Liver (tissue), 9 donors: ENCODE measurements around the gene SLC2A4. TPM values are rescaled to one million over a fixed set of nuclear protein-coding genes. Genes with fewer than 3 reads are reported as not detected.

Experiments used
- DNase-seq: peaks from one replicate; pipeline ENCODE4 v3.0.0-alpha.2; 2017; ENCODE audit warnings: low spot score
- H3K27ac ChIP-seq, 2 donors: one replicate each; pipeline ENCODE4 v1.7.0; 2013; ENCODE audit warnings: inconsistent platforms in 2 of 2, low read length in 2 of 2, control low read depth in 1 of 2, low read depth in 1 of 2, mild to moderate bottlenecking in 1 of 2
- H3K27me3 ChIP-seq, 4 donors: one replicate each; pipeline versions ENCODE4 v1.6.1 to v1.7.0; 2013; ENCODE audit warnings: low read length in 3 of 4, inconsistent platforms in 1 of 4, mild to moderate bottlenecking in 1 of 4, moderate library complexity in 1 of 4; ENCODE audit not compliant: control insufficient read depth in 4 of 4, insufficient read depth in 4 of 4
- H3K36me3 ChIP-seq, 4 donors: one replicate each; pipeline versions ENCODE4 v1.6.1 to v1.7.0; 2013; ENCODE audit warnings: low read length in 3 of 4, mild to moderate bottlenecking in 3 of 4, low read depth in 1 of 4, moderate library complexity in 1 of 4; ENCODE audit not compliant: control insufficient read depth in 4 of 4, insufficient read depth in 3 of 4
- H3K4me1 ChIP-seq, 4 donors: one replicate each; pipeline versions ENCODE4 v1.6.1 to v1.7.0; 2013; ENCODE audit warnings: low read length in 3 of 4, mild to moderate bottlenecking in 3 of 4, moderate library complexity in 1 of 4; ENCODE audit not compliant: control insufficient read depth in 4 of 4, insufficient read depth in 4 of 4
- H3K4me3 ChIP-seq, 3 donors: one replicate each; pipeline versions ENCODE4 v1.6.1 to v1.7.0; 2013; ENCODE audit warnings: low read length in 3 of 3, control low read depth in 1 of 3, low read depth in 1 of 3, mild to moderate bottlenecking in 1 of 3
- H3K9ac ChIP-seq, 2 donors: one replicate each; pipeline ENCODE4 v1.7.0; 2013; ENCODE audit warnings: low read length in 2 of 2, mild to moderate bottlenecking in 2 of 2, moderate library complexity in 2 of 2, control low read depth in 1 of 2, low read depth in 1 of 2
- H3K9me3 ChIP-seq, 4 donors: one replicate each; pipeline versions ENCODE4 v1.6.1 to v1.7.0; 2013; ENCODE audit warnings: low read length in 3 of 4; ENCODE audit not compliant: control insufficient read depth in 4 of 4
- ATF3 ChIP-seq: IDR thresholded peaks from 2 replicates; pipeline ENCODE4 v1.6.1; 2016; ENCODE audit warnings: antibody characterized with exemption
- CTCF ChIP-seq: fragments of 150-350 bp; IDR thresholded peaks from 2 replicates; pipeline ENCODE4 v1.5.1; 2017; ENCODE audit warnings: improper control_type of control experiment, low read depth, low read length; ENCODE audit not compliant: missing input control
- EGR1 ChIP-seq, 2 donors: IDR thresholded peaks; 2 replicates each; pipeline ENCODE4 v1.6.1; 2016 to 2018; ENCODE audit warnings: antibody characterized with exemption in 2 of 2, low read depth in 2 of 2
- FOXA1 ChIP-seq: IDR thresholded peaks from 2 replicates; pipeline ENCODE4 v1.6.1; 2016; ENCODE audit warnings: antibody characterized with exemption
- FOXA2 ChIP-seq: IDR thresholded peaks from 2 replicates; pipeline ENCODE4 v1.6.1; 2016; ENCODE audit warnings: antibody characterized with exemption
- GABPA ChIP-seq, 2 donors: IDR thresholded peaks in 1 of 2; conservative IDR thresholded peaks in 1 of 2; 2 replicates each; pipeline ENCODE4 v1.6.1; 2016; ENCODE audit warnings: antibody characterized with exemption in 2 of 2, mild to moderate bottlenecking in 1 of 2, moderate library complexity in 1 of 2
- HNF4G ChIP-seq: IDR thresholded peaks from 2 replicates; pipeline ENCODE4 v1.6.1; 2016; ENCODE audit warnings: antibody characterized with exemption
- JUND ChIP-seq, 2 donors: IDR thresholded peaks; 2 replicates each; pipeline ENCODE4 v1.6.1; 2016; ENCODE audit warnings: antibody characterized with exemption in 2 of 2
- MAX ChIP-seq: IDR thresholded peaks from 2 replicates; pipeline ENCODE4 v1.6.1; 2016; ENCODE audit warnings: antibody characterized with exemption
- NR2F2 ChIP-seq: IDR thresholded peaks from 2 replicates; pipeline ENCODE4 v1.6.1; 2016; ENCODE audit warnings: antibody characterized with exemption
- RAD21 ChIP-seq, 2 donors: IDR thresholded peaks; 2 replicates each; pipeline ENCODE4 v1.6.1; 2016; ENCODE audit warnings: antibody characterized with exemption in 2 of 2, mild to moderate bottlenecking in 2 of 2
- REST ChIP-seq: IDR thresholded peaks from 2 replicates; pipeline ENCODE4 v1.6.1; 2016; ENCODE audit warnings: antibody characterized with exemption, mild to moderate bottlenecking
- RXRA ChIP-seq, 2 donors: IDR thresholded peaks; 2 replicates each; pipeline ENCODE4 v1.6.1; 2017 to 2018; ENCODE audit warnings: antibody characterized with exemption in 2 of 2, mild to moderate bottlenecking in 1 of 2
- SP1 ChIP-seq: IDR thresholded peaks from 2 replicates; pipeline ENCODE4 v1.6.1; 2018; ENCODE audit warnings: antibody characterized with exemption, mild to moderate bottlenecking
- TAF1 ChIP-seq: conservative IDR thresholded peaks from 2 replicates; pipeline ENCODE4 v1.6.1; 2016; ENCODE audit warnings: antibody characterized with exemption, mild to moderate bottlenecking
- YY1 ChIP-seq: IDR thresholded peaks from 2 replicates; pipeline ENCODE4 v1.6.1; 2016; ENCODE audit warnings: antibody characterized with exemption, mild to moderate bottlenecking
- WGBS: extraction: QIAGEN DNeasy Blood & Tissue Kit; methylation state at CpG from one replicate; pipeline ENCODE4 v1.1.7; 2013; 5-methylcytosine and 5-hydroxymethylcytosine counted together
- polyA plus RNA-seq, 2 donors: library from polyadenylated mRNA; stranded (reverse) in 1 of 2; unstranded in 1 of 2; fragments of 200-250 nt in 1 of 2; fragments of >200 nt in 1 of 2; fragmentation: Nextera tagmentation in 1 of 2; extraction: Ambion mirVana in 1 of 2; gene quantifications; one replicate each; pipeline versions ENCODE4 v1.2.1 to v1.2.3, GENCODE V29; 2013 to 2015
- total RNA-seq, 2 donors: library from RNA; depleted of rRNA; stranded (reverse); fragments of >200 nt; gene quantifications; one replicate each; pipeline ENCODE4 v1.2.3, GENCODE V29; 2014
- donor health status: healthy.
- donor health status: healthy.
- donor health status: healthy.
- donor health status: healthy.
- donor health status: healthy.

SLC2A4 gene
- total and polyA plus RNA-seq, 4 donors = 0.42 to 10.6 (median 1.6) TPM

- no peak overlapping the region for H3K4me3 ChIP-seq
- no peak overlapping the region for H3K9ac ChIP-seq
- peaks cover 6 to 67% (median 53%) of the 10 kb centered on the region in 4 donors for H3K4me1 ChIP-seq
- no peaks in the 10 kb centered on the region for H3K9me3 ChIP-seq
- 94% methylated on average over 6 of the region's 6 CpGs for WGBS
- no peaks in the 10 kb centered on the region for H3K27me3 ChIP-seq
- TF ChIP-seq GABPA (IDR thresholded peaks at IDR 0.05 in 1 of 2, conservative IDR thresholded peaks at IDR 0.05 in 1 of 2) = no peak
- TF ChIP-seq HNF4G = no peak
- TF ChIP-seq FOXA1 = no peak
- TF ChIP-seq SP1 = no peak
- no peak for TF ChIP-seq NR2F2
- no peak for TF ChIP-seq EGR1 (IDR thresholded peaks at IDR 0.05; ENCODE audit: low read depth in 2 of 2)
- no peak for TF ChIP-seq REST
- TF ChIP-seq ATF3 = no peak
- no peak for TF ChIP-seq RXRA (IDR thresholded peaks at IDR 0.05)
- TF ChIP-seq FOXA2 = no peak
- TF ChIP-seq JUND (IDR thresholded peaks at IDR 0.05) = no peak
- no peak for TF ChIP-seq MAX
- no peak for TF ChIP-seq RAD21 (IDR thresholded peaks at IDR 0.05)
- TF ChIP-seq YY1 = no peak
- no peak for TF ChIP-seq TAF1
- TF ChIP-seq CTCF = no peak
- DNase-seq = no peak
- peak overlapping the region in 1 of 2 donors; percentile 90 for H3K27ac ChIP-seq
- H3K36me3 ChIP-seq = peaks cover 7 to 24% (median 14%) of the 10 kb centered on the region in 4 donors
These were observed 44.7 kb upstream of the SLC2A4 start for GRCh38 chr17:7236808-7237207.

- Histone ChIP-seq H3K9me3 (no peaks in the 10 kb centered on the region), H3K9ac (peak overlapping the region in 1 of 2 donors; percentile 54), H3K36me3 (peaks cover 7 to 24% (median 14%) of the 10 kb centered on the region in 4 donors), H3K4me1 (peaks cover 4 to 62% (median 49%) of the 10 kb centered on the region in 4 donors), H3K4me3 (peak overlapping the region in 2 of 3 donors; percentile 23 to 88), H3K27me3 (no peaks in the 10 kb centered on the region), H3K27ac (peak overlapping the region; percentile 90 to 92)
- WGBS = 35% methylated on average over 6 of the region's 6 CpGs
- no peak for TF ChIP-seq FOXA1
- no peak for TF ChIP-seq NR2F2
- no peak for TF ChIP-seq HNF4G
- TF ChIP-seq TAF1 = no peak
- DNase-seq = no peak
These were observed 44.2 kb upstream of the SLC2A4 start for GRCh38 chr17:7237266-7237760.
